ENCODE results near the gene TACC2. TPM values are rescaled to one million over a fixed set of nuclear protein-coding genes. Genes with fewer than 3 reads are reported as not detected.
A peak's percentile ranks its signal among the peaks of the same experiment; 100 is the strongest.

Gene TACC2
- total and polyA plus RNA-seq, 8 donors = 29.0 to 102 (median 52.9) TPM

GRCh38 chr10:122213766-122214165 is 224.8 kb downstream of the TACC2 start:
- Histone ChIP-seq H3K27me3 (no peaks in the 10 kb centered on the region), H3K4me3 (no peak overlapping the region), H3K36me3 (peaks cover 38 to 80% (median 75%) of the 10 kb centered on the region in 4 donors), H3K9me3 (no peaks in the 10 kb centered on the region), H3K4me1 (no peaks in the 10 kb centered on the region), H3K27ac (no peak overlapping the region)
- intact Hi-C loops (cut with DNase I; ENCODE audit: low total_unique reads) = no loop called here
- 83 to 91% (median 89%) methylated on average over 7 of the region's 7 CpGs for WGBS, 5 donors
- no peak for TF ChIP-seq POLR2A (IDR thresholded peaks at IDR 0.05)
- TF ChIP-seq EP300 (IDR thresholded peaks at IDR 0.05) = no peak
- DNase-seq = peak in 1 of 2 donors; percentile 32

DNA sequence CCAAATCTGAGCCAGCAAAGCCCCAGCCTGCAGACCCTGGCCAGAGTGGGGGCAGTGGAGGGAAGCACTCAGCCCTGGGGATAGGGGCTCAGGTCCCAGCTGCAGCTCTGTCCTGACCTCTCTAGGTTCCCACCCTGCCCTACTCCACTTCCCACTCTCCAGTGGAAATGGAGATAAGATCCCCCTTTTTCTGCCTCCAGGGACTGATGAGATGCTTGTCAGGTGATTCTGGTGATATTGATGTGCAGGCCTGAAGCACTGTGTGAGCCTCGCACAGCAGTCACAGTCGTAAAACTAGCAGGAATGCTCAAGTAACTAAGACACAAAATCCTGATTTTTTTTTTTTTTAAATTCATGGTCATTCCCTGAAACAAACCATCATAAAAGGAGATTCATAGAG is 227.1 kb downstream of the TACC2 start:
- Histone ChIP-seq H3K4me1 (no peaks in the 10 kb centered on the region), H3K27me3 (no peaks in the 10 kb centered on the region), H3K9me3 (no peaks in the 10 kb centered on the region), H3K36me3 (peaks cover 41 to 88% (median 84%) of the 10 kb centered on the region in 4 donors), H3K4me3 (no peak overlapping the region), H3K27ac (no peak overlapping the region)
- TF ChIP-seq, protein P1, sequence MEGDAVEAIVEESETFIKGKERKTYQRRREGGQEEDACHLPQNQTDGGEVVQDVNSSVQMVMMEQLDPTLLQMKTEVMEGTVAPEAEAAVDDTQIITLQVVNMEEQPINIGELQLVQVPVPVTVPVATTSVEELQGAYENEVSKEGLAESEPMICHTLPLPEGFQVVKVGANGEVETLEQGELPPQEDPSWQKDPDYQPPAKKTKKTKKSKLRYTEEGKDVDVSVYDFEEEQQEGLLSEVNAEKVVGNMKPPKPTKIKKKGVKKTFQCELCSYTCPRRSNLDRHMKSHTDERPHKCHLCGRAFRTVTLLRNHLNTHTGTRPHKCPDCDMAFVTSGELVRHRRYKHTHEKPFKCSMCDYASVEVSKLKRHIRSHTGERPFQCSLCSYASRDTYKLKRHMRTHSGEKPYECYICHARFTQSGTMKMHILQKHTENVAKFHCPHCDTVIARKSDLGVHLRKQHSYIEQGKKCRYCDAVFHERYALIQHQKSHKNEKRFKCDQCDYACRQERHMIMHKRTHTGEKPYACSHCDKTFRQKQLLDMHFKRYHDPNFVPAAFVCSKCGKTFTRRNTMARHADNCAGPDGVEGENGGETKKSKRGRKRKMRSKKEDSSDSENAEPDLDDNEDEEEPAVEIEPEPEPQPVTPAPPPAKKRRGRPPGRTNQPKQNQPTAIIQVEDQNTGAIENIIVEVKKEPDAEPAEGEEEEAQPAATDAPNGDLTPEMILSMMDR (IDR thresholded peaks at IDR 0.05) = no peak
- no peak for TF ChIP-seq POLR2A (IDR thresholded peaks at IDR 0.05)
- no peak for TF ChIP-seq POLR2AphosphoS5 (IDR thresholded peaks at IDR 0.05)
- no peak for TF ChIP-seq EP300 (IDR thresholded peaks at IDR 0.05)
- intact Hi-C loops (cut with DNase I; ENCODE audit: low total_unique reads) = no loop called here
- no peak for DNase-seq
- 83 to 97% (median 95%) methylated on average over 2 of the region's 2 CpGs for WGBS, 5 donors

GRCh38 chr10:122219340-122219739 is 230.4 kb downstream of the TACC2 start:
- H3K27me3 ChIP-seq = no peaks in the 10 kb centered on the region
- 86 to 95% (median 92%) methylated on average over 6 of the region's 6 CpGs for WGBS, 5 donors
- H3K27ac ChIP-seq = no peak overlapping the region
- no peak for TF ChIP-seq EP300 (IDR thresholded peaks at IDR 0.05)
- TF ChIP-seq POLR2AphosphoS5 (IDR thresholded peaks at IDR 0.05) = no peak
- TF ChIP-seq POLR2A (IDR thresholded peaks at IDR 0.05) = no peak
- TF ChIP-seq, protein P1 (IDR thresholded peaks at IDR 0.05) = no peak
- no peak overlapping the region for H3K4me3 ChIP-seq
- peaks cover 30 to 94% (median 93%) of the 10 kb centered on the region in 4 donors for H3K36me3 ChIP-seq
- DNase-seq = no peak
- no peaks in the 10 kb centered on the region for H3K4me1 ChIP-seq
- no peaks in the 10 kb centered on the region for H3K9me3 ChIP-seq
- intact Hi-C loops (cut with DNase I; ENCODE audit: low total_unique reads) = no loop called here

DNA sequence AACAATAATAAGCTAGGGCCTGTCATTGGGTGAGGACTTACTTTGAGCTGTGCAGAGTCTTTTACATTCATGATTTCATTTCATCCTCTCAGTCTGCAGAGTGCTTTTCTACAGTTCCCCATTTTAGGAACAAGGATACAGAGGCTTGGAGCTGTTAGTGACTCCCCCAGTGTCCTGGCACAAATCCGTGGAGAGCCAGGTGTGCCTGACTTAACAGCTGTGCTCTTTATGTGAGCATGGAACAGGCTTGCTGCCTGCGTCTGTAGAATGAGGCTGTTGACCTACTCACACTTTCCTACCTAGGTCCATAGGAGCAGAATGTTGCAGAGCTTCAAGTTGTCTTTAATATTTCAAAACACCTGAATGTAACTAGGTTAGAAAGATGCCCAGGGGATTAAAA is 231.8 kb downstream of the TACC2 start:
- no peaks in the 10 kb centered on the region for H3K4me1 ChIP-seq
- H3K4me3 ChIP-seq = no peak overlapping the region
- H3K27me3 ChIP-seq = no peaks in the 10 kb centered on the region
- intact Hi-C loops (cut with DNase I; ENCODE audit: low total_unique reads) = no loop called here
- WGBS, 5 donors = 63 to 84% (median 73%) methylated on average over 2 of the region's 2 CpGs
- H3K27ac ChIP-seq = no peak overlapping the region
- DNase-seq = no peak
- H3K9me3 ChIP-seq = no peaks in the 10 kb centered on the region
- H3K36me3 ChIP-seq = peaks cover 40 to 100% (median 97%) of the 10 kb centered on the region in 4 donors
- TF ChIP-seq EP300 (IDR thresholded peaks at IDR 0.05) (no peak), POLR2AphosphoS5 (IDR thresholded peaks at IDR 0.05) (no peak), POLR2A (IDR thresholded peaks at IDR 0.05) (no peak)
- TF ChIP-seq, protein P1 (IDR thresholded peaks at IDR 0.05) = no peak

DNA sequence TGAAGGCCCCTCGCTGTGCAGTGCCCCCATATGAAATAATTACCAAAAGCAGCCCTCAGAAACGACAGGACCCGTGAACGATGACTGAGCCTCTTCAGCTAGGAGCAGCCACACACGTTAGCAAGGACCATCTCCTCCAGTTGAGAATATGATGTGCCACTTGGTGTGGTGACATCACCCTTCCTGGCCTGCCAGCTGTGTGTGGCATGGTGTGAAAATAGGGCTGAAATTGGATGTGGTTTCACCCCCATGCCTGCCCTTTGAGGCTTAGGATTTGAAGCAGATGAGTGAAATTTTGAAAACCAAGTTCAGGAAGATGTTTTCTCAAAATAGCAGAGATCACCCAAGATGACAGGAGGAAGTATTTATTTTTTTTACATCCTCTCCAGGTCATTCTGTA is 233.0 kb downstream of the TACC2 start:
- no peak overlapping the region for H3K27ac ChIP-seq
- WGBS, 5 donors = 79 to 93% (median 88%) methylated on average over 5 of the region's 5 CpGs
- no peaks in the 10 kb centered on the region for H3K4me1 ChIP-seq
- peaks cover 38 to 100% (median 97%) of the 10 kb centered on the region in 4 donors for H3K36me3 ChIP-seq
- no peaks in the 10 kb centered on the region for H3K9me3 ChIP-seq
- no peak for DNase-seq
- H3K27me3 ChIP-seq = no peaks in the 10 kb centered on the region
- TF ChIP-seq, protein P1 (IDR thresholded peaks at IDR 0.05) = no peak
- no peak for TF ChIP-seq POLR2AphosphoS5 (IDR thresholded peaks at IDR 0.05)
- intact Hi-C loops (cut with DNase I; ENCODE audit: low total_unique reads) = no loop called here
- H3K4me3 ChIP-seq = no peak overlapping the region
